DND-41 (cell line): ENCODE data around the gene CPNE4.

Source experiments
- ATAC-seq: fragments of 200-7000 bp; cut with Tn5 transposase; 3 replicates; pipeline ENCODE4 v1.9.1; 2021; ENCODE audit warnings: low read depth; ENCODE audit not compliant: insufficient read depth
- DNase-seq: peaks from one replicate; pipeline ENCODE4 v3.0.0-alpha.2; 2020
- H2AFZ ChIP-seq: 2 replicates; pipeline ENCODE4 v1.6.0; 2012; ENCODE audit warnings: low read depth, low read length
- H3K27ac ChIP-seq: 2 replicates; pipeline ENCODE4 v1.5.1; 2012; ENCODE audit warnings: low read length, inconsistent platforms
- H3K27me3 ChIP-seq: fragments of 200-600 bp; sonication (generic); 2 replicates; pipeline ENCODE4 v1.6.0; 2012; ENCODE audit warnings: low read length, mild to moderate bottlenecking, inconsistent platforms; ENCODE audit not compliant: insufficient read depth, poor library complexity
- H3K36me3 ChIP-seq: 2 replicates; pipeline ENCODE4 v1.5.1; 2012; ENCODE audit warnings: low read length, inconsistent platforms; ENCODE audit not compliant: insufficient read depth
- H3K4me1 ChIP-seq: 2 replicates; pipeline ENCODE4 v1.5.1; 2012; ENCODE audit warnings: mild to moderate bottlenecking, low read length; ENCODE audit not compliant: insufficient read depth
- H3K4me2 ChIP-seq: 2 replicates; pipeline ENCODE4 v1.6.0; 2012; ENCODE audit warnings: mild to moderate bottlenecking, moderate library complexity, low read length, inconsistent platforms; ENCODE audit not compliant: insufficient read depth
- H3K4me3 ChIP-seq, 2 experiments: fragments of 200-600 bp in 1 of 2; shearing (Covaris generic) in 1 of 2; 2 replicates each; pipeline ENCODE4 v1.5.1; 2012 to 2016; ENCODE audit warnings: inconsistent platforms in 2 of 2, low read length in 2 of 2, mild to moderate bottlenecking in 2 of 2, low read depth in 1 of 2, moderate library complexity in 1 of 2
- H3K79me2 ChIP-seq: 2 replicates; pipeline ENCODE4 v1.6.0; 2012; ENCODE audit warnings: low read length, inconsistent platforms; ENCODE audit not compliant: insufficient read depth
- H3K9ac ChIP-seq: 2 replicates; pipeline ENCODE4 v1.6.0; 2012; ENCODE audit warnings: low read depth, mild to moderate bottlenecking, inconsistent platforms, low read length, moderate library complexity
- H3K9me3 ChIP-seq: 2 replicates; pipeline ENCODE4 v1.5.1; 2012; ENCODE audit warnings: low read length, moderate library complexity, mild to moderate bottlenecking, inconsistent platforms; ENCODE audit not compliant: insufficient read depth, severe bottlenecking
- H4K20me1 ChIP-seq: 2 replicates; pipeline ENCODE4 v1.6.0; 2012; ENCODE audit warnings: low read length; ENCODE audit not compliant: insufficient read depth
- EZH2 ChIP-seq: IDR thresholded peaks from 3 replicates; pipeline ENCODE4 v1.6.1; 2012; ENCODE audit warnings: borderline replicate concordance, low read depth, mild to moderate bottlenecking, moderate library complexity, low read length, inconsistent platforms; ENCODE audit not compliant: severe bottlenecking
- TF ChIP-seq, protein P1 (sequence below): IDR thresholded peaks from 2 replicates; pipeline ENCODE4 v1.5.1; 2012; ENCODE audit warnings: borderline replicate concordance, low read length, moderate library complexity, mild to moderate bottlenecking; ENCODE audit not compliant: poor library complexity, severe bottlenecking; ENCODE audit errors: extremely low read depth

CPNE4 gene

DNA sequence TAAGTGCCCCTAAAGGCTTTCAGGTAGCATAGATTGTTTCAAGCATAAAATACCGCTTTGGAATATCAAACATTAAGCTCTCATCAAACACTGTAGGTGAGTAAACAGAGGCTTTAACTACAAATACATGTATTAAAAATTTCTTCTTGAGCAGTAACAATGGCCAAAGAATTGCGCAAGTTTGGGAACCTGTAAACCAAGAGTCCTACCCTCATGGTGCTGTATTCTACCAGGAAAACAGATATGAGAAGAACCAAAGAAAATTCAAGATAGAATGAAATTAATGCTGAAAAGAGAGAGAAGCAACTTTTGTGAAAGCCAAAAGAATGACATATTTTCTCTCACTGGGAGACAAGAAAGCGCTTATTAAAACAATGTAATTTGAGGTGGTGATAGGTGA is 45.5 kb downstream of the CPNE4 start:
- Histone ChIP-seq H2AFZ (no peak overlapping the region), H3K4me3 (no peak overlapping the region), H3K79me2 (no peaks in the 10 kb centered on the region), H3K4me2 (no peak overlapping the region), H3K4me1 (no peaks in the 10 kb centered on the region), H3K36me3 (no peaks in the 10 kb centered on the region), H3K27ac (no peak overlapping the region), H3K27me3 (no peaks in the 10 kb centered on the region), H3K9ac (no peak overlapping the region), H3K9me3 (peaks cover 8% of the 10 kb centered on the region), H4K20me1 (no peaks in the 10 kb centered on the region)
- ATAC-seq (no peak), DNase-seq (no peak)
- no peak for TF ChIP-seq EZH2
- TF ChIP-seq, protein P1, sequence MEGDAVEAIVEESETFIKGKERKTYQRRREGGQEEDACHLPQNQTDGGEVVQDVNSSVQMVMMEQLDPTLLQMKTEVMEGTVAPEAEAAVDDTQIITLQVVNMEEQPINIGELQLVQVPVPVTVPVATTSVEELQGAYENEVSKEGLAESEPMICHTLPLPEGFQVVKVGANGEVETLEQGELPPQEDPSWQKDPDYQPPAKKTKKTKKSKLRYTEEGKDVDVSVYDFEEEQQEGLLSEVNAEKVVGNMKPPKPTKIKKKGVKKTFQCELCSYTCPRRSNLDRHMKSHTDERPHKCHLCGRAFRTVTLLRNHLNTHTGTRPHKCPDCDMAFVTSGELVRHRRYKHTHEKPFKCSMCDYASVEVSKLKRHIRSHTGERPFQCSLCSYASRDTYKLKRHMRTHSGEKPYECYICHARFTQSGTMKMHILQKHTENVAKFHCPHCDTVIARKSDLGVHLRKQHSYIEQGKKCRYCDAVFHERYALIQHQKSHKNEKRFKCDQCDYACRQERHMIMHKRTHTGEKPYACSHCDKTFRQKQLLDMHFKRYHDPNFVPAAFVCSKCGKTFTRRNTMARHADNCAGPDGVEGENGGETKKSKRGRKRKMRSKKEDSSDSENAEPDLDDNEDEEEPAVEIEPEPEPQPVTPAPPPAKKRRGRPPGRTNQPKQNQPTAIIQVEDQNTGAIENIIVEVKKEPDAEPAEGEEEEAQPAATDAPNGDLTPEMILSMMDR: no peak

GRCh38 chr3:131988209-131988608 is 46.6 kb downstream of the CPNE4 start:
- no peak overlapping the region for H3K4me3 ChIP-seq
- no peaks in the 10 kb centered on the region for H3K79me2 ChIP-seq
- ATAC-seq (no peak), DNase-seq (no peak)
- no peaks in the 10 kb centered on the region for H4K20me1 ChIP-seq
- no peak overlapping the region for H3K4me2 ChIP-seq
- no peak overlapping the region for H3K9ac ChIP-seq
- H3K9me3 ChIP-seq: peaks cover 8% of the 10 kb centered on the region
- TF ChIP-seq EZH2: no peak
- TF ChIP-seq, protein P1: no peak
- no peak overlapping the region for H2AFZ ChIP-seq
- H3K27ac ChIP-seq: no peak overlapping the region
- no peaks in the 10 kb centered on the region for H3K27me3 ChIP-seq
- H3K4me1 ChIP-seq: no peaks in the 10 kb centered on the region
- H3K36me3 ChIP-seq: no peaks in the 10 kb centered on the region

DNA sequence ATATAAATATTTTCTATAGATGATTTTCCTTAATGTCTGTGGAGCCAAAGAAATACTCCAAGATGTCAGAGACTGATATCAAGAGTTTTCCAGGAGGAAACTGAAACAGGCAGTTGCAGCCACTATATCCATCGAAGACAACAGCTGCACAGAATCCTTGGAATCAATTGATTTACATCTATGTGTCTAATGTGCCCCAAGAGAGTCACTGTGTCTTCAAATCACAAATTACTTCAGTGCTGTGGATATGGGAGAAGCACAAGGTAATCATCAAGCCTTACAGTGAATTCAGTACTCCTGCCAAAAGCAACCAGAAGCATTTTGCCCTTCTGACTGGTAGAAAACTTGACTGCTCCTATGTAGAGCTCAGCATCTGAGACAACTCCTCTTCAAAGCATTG is 51.1 kb downstream of the CPNE4 start:
- H2AFZ ChIP-seq: no peak overlapping the region
- H3K9me3 ChIP-seq: no peaks in the 10 kb centered on the region
- no peak overlapping the region for H3K4me2 ChIP-seq
- TF ChIP-seq, protein P1: no peak
- TF ChIP-seq EZH2: no peak
- ATAC-seq (no peak), DNase-seq (no peak)
- no peak overlapping the region for H3K27ac ChIP-seq
- H3K4me3 ChIP-seq: no peak overlapping the region
- no peaks in the 10 kb centered on the region for H3K36me3 ChIP-seq
- H3K4me1 ChIP-seq: no peaks in the 10 kb centered on the region
- H3K9ac ChIP-seq: no peak overlapping the region
- H4K20me1 ChIP-seq: no peaks in the 10 kb centered on the region
- no peaks in the 10 kb centered on the region for H3K79me2 ChIP-seq
- H3K27me3 ChIP-seq: no peaks in the 10 kb centered on the region

- no peaks in the 10 kb centered on the region for H4K20me1 ChIP-seq
- no peak overlapping the region for H3K4me2 ChIP-seq
- ATAC-seq (no peak), DNase-seq (no peak)
- H3K27me3 ChIP-seq: no peaks in the 10 kb centered on the region
- no peak overlapping the region for H3K27ac ChIP-seq
- no peak overlapping the region for H3K9ac ChIP-seq
- no peaks in the 10 kb centered on the region for H3K36me3 ChIP-seq
- H2AFZ ChIP-seq: no peak overlapping the region
- TF ChIP-seq, protein P1: no peak
- TF ChIP-seq EZH2: no peak
- H3K79me2 ChIP-seq: no peaks in the 10 kb centered on the region
- H3K9me3 ChIP-seq: no peaks in the 10 kb centered on the region
- H3K4me1 ChIP-seq: no peaks in the 10 kb centered on the region
- no peak overlapping the region for H3K4me3 ChIP-seq
These were observed 53.5 kb downstream of the CPNE4 start for GRCh38 chr3:131981323-131981722.
